Left ventricle myocardium inferior (tissue), 1 donor: ENCODE results near the gene TMEM176A. TPM values are rescaled to one million over a fixed set of nuclear protein-coding genes. Genes with fewer than 3 reads are reported as not detected.

Experiments used
- DNase-seq: peaks from one replicate; pipeline ENCODE4 v3.0.0-alpha.2; 2020
- H3K27ac ChIP-seq: fragments of 200-600 bp; replicated peaks from 2 replicates; pipeline ENCODE4 v1.8.0; 2021
- H3K27me3 ChIP-seq: fragments of 200-600 bp; 2 replicates; pipeline ENCODE4 v1.8.0; 2021; ENCODE audit warnings: low read depth
- H3K36me3 ChIP-seq: fragments of 200-600 bp; 2 replicates; pipeline ENCODE4 v1.8.0; 2021
- H3K4me1 ChIP-seq: fragments of 200-600 bp; 2 replicates; pipeline ENCODE4 v1.8.0; 2021
- H3K4me3 ChIP-seq: fragments of 200-600 bp; 2 replicates; pipeline ENCODE4 v1.8.0; 2021; ENCODE audit warnings: mild to moderate bottlenecking, moderate library complexity
- H3K9me3 ChIP-seq: fragments of 200-600 bp; replicated peaks from 2 replicates; pipeline ENCODE4 v1.8.0; 2021
- CTCF ChIP-seq: fragments of 200-600 bp; IDR thresholded peaks from 2 replicates; pipeline ENCODE4 v1.8.0; 2021; ENCODE audit warnings: antibody characterized with exemption, mild to moderate bottlenecking, borderline replicate concordance
- intact Hi-C: fragments of 100-400 bp; cut with micrococcal nuclease; formaldehyde crosslinking; loops from one replicate; pipeline ENCODE4 v1.11.0; 2022
- total RNA-seq: library from RNA; stranded (reverse); fragmentation: NEBNext Ultra II Directional; extraction: Animal tissue kit (Norgen Biotek cat#: 25700); gene quantifications from one replicate; pipeline ENCODE4 v1.2.1, GENCODE V29; 2021
- donor health status: DM: no; HTN: yes; CAD: no; lungs with severe emphysema.

The TMEM176A gene
- total RNA-seq, 1 donor from 2014 or later: 18.5 TPM

GRCh38 chr7:150842018-150842417 lies 41.4 kb downstream of the TMEM176A start:
- DNase-seq: no peak
- H3K27ac ChIP-seq: no peak overlapping the region
- intact Hi-C loops: no loop called here

GRCh38 chr7:150842716-150843115 lies 42.1 kb downstream of the TMEM176A start:
- intact Hi-C loops: no loop called here
- no peak for DNase-seq
- Histone ChIP-seq H3K9me3 (no peaks in the 10 kb centered on the region), H3K4me1 (peaks cover 13% of the 10 kb centered on the region), H3K27ac (no peak overlapping the region), H3K36me3 (no peaks in the 10 kb centered on the region), H3K4me3 (no peak overlapping the region), H3K27me3 (no peaks in the 10 kb centered on the region)
- no peak for TF ChIP-seq CTCF

More at GRCh38 chr7:150842018-150842417, 41.4 kb downstream of the TMEM176A start:
- Histone ChIP-seq H3K4me1 (peaks cover 13% of the 10 kb centered on the region), H3K27me3 (no peaks in the 10 kb centered on the region), H3K36me3 (no peaks in the 10 kb centered on the region), H3K9me3 (no peaks in the 10 kb centered on the region), H3K4me3 (no peak overlapping the region)
- no peak for TF ChIP-seq CTCF

- Histone ChIP-seq H3K9me3 (no peaks in the 10 kb centered on the region), H3K27ac (peak overlapping the region; percentile 23), H3K4me3 (no peak overlapping the region), H3K36me3 (no peaks in the 10 kb centered on the region), H3K27me3 (no peaks in the 10 kb centered on the region), H3K4me1 (peaks cover 13% of the 10 kb centered on the region)
- intact Hi-C loops: no loop called here
- DNase-seq: peak; percentile 63
- no peak for TF ChIP-seq CTCF
Observed at GRCh38 chr7:150845421-150845861, 44.9 kb downstream of the TMEM176A start.

DNA sequence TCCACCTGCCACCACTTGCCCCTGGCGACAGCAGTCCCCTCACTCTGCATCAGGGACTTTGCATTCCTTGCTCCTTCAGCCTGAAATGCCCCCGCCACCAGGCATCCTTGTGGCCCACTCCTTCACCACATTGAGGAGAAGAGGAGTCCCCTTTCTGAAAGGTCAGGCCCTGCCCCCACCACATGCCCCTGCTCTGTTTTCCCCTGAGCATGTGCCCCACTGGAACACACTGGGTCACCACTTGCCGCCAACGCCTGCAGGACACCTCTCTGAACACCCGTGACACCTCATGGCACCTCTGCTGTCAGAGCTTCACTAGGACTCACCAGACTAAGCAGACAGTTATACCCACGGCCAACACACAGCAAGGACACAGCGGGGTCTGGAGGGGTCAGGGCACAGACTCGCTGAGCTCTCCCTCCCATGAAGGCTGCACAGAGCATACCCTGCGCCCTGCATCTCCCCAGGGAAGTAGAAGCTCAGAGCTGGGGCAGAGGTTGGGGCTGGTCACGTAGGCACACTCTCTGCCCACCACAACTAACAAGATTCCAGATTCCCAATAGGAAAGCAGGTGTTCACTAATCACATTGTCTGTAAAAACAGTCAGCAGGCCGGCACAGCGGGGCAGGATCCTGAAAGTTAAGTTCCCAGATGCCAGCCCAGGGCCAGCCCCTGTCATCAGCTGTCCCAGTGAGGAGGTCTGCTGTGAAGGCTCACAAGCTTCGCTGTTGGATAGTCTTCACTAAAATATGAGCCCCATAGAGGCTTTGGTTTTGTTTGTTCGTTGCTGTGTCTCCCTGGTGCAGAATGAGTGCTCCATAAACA lies 45.9 kb downstream of the TMEM176A start:
- H3K4me3 ChIP-seq: no peak overlapping the region
- H3K27ac ChIP-seq: no peak overlapping the region
- H3K36me3 ChIP-seq: no peaks in the 10 kb centered on the region
- DNase-seq: no peak
- intact Hi-C loops: no loop called here
- peaks cover 4% of the 10 kb centered on the region for H3K27me3 ChIP-seq
- peaks cover 13% of the 10 kb centered on the region for H3K4me1 ChIP-seq
- H3K9me3 ChIP-seq: no peaks in the 10 kb centered on the region
- TF ChIP-seq CTCF: no peak

GRCh38 chr7:150847536-150847935 lies 47.0 kb downstream of the TMEM176A start:
- Histone ChIP-seq H3K36me3 (no peaks in the 10 kb centered on the region), H3K27me3 (peaks cover 14% of the 10 kb centered on the region), H3K9me3 (no peaks in the 10 kb centered on the region), H3K27ac (no peak overlapping the region), H3K4me1 (peaks cover 13% of the 10 kb centered on the region), H3K4me3 (no peak overlapping the region)
- no peak for DNase-seq
- intact Hi-C loops: no loop called here
- no peak for TF ChIP-seq CTCF
